ENCODE measurements around the gene KLHL29. TPM values are rescaled to one million over a fixed set of nuclear protein-coding genes. Genes with fewer than 3 reads are reported as not detected.

Gene KLHL29
- polyA plus RNA-seq, 1 of the 3 experiments (the other 2 are of a cell fraction): 4.6 TPM

- CTCF ChIA-PET: interaction anchor here (0.7 to 0.9 kb wide), 2 partner anchors 8 to 16 kb away, joined by 3 read pairs; no protein-coding TSS in a partner anchor
- H3K27ac ChIP-seq (ENCODE audit: low read depth in 2 of 2, low read length in 1 of 2): no peak overlapping the region
- no peaks in the 10 kb centered on the region for H4K20me1 ChIP-seq (ENCODE audit: insufficient read depth)
- no peak for DNase-seq
- no peaks in the 10 kb centered on the region for H3K36me3 ChIP-seq (replicated peaks in 1 of 2; ENCODE audit: control insufficient read depth in 1 of 2, insufficient read depth in 2 of 2, low read length in 1 of 2)
- peaks cover 3 to 11% of the 10 kb centered on the region in 2 experiments; a peak in 3 of 4 replicates for H3K4me1 ChIP-seq (ENCODE audit: control insufficient read depth in 1 of 2, insufficient read depth in 2 of 2, low read depth in 1 of 2, low read length in 1 of 2)
- H3K9me3 ChIP-seq: no peaks in the 10 kb centered on the region
- H3K9ac ChIP-seq: no peak overlapping the region
- 35% methylated on average over 3 of the region's 3 CpGs for WGBS (ENCODE audit: low lambda C conversion rate)
- no peaks in the 10 kb centered on the region for H3K9me2 ChIP-seq
- TF ChIP-seq FOSL2 (IDR thresholded peaks at IDR 0.05; ENCODE audit: borderline replicate concordance, low read depth): peak; percentile 70
- peak; percentile 14; the same call in 1 of the 2 replicates for TF ChIP-seq TCF12 (IDR thresholded peaks at IDR 0.05)
- TF ChIP-seq JUND (IDR thresholded peaks at IDR 0.05): peak; percentile 33; the same call in 1 of the 2 replicates
- TF ChIP-seq YY1 (IDR thresholded peaks at IDR 0.05; ENCODE audit: low read depth): no peak
- POLR2A ChIA-PET: no interaction called here
- H2AFZ ChIP-seq (ENCODE audit: low read depth): no peak overlapping the region; the same call in 1 of the 2 replicates
- H3K27me3 ChIP-seq (ENCODE audit: insufficient read depth): no peaks in the 10 kb centered on the region
- H3K4me2 ChIP-seq: no peak overlapping the region
- no peaks in the 10 kb centered on the region for H3K79me2 ChIP-seq (ENCODE audit: insufficient read depth)
- H3F3A ChIP-seq (replicated peaks; ENCODE audit: insufficient read depth): no peaks in the 10 kb centered on the region
- H3K4me3 ChIP-seq (ENCODE audit: low read depth in 2 of 2, low read length in 1 of 2): no peak overlapping the region
These were observed 17.2 kb upstream of the KLHL29 start for GRCh38 chr2:23367760-23368159.

GRCh38 chr2:23373666-23374065 lies 11.3 kb upstream of the KLHL29 start:
- TF ChIP-seq FOSL2 (IDR thresholded peaks at IDR 0.05; ENCODE audit: borderline replicate concordance, low read depth) (no peak), YY1 (IDR thresholded peaks at IDR 0.05; ENCODE audit: low read depth) (no peak), USF2 (IDR thresholded peaks at IDR 0.05; ENCODE audit: borderline replicate concordance, low read depth, low read length) (no peak), RXRA (IDR thresholded peaks at IDR 0.05; ENCODE audit: borderline replicate concordance, low read depth) (no peak), TAF1 (IDR thresholded peaks at IDR 0.05; ENCODE audit: borderline replicate concordance, low read depth, low read length) (no peak), JUND (IDR thresholded peaks at IDR 0.05) (no peak), POLR2AphosphoS5 (IDR thresholded peaks at IDR 0.05; ENCODE audit: low read depth, low read length) (no peak), RFX5 (IDR thresholded peaks at IDR 0.05; ENCODE audit: low read length) (no peak), ELF1 (IDR thresholded peaks at IDR 0.05) (no peak), GATA2 (CRISPR knock-in tag; IDR thresholded peaks at IDR 0.05) (no peak), NRF1 (IDR thresholded peaks at IDR 0.05; ENCODE audit: low read depth, low read length) (no peak), SMC3 (IDR thresholded peaks at IDR 0.05; ENCODE audit: low read depth, low read length) (no peak)
- H3K4me2 ChIP-seq: no peak overlapping the region
- no peak overlapping the region for H2AFZ ChIP-seq (ENCODE audit: low read depth)
- H3K79me2 ChIP-seq (ENCODE audit: insufficient read depth): no peaks in the 10 kb centered on the region
- no peaks in the 10 kb centered on the region for H3F3A ChIP-seq (replicated peaks; ENCODE audit: insufficient read depth)
- H3K9me3 ChIP-seq: no peaks in the 10 kb centered on the region
- H3K27ac ChIP-seq (ENCODE audit: low read depth in 2 of 2, low read length in 1 of 2): no peak overlapping the region
- H4K20me1 ChIP-seq (ENCODE audit: insufficient read depth): no peaks in the 10 kb centered on the region
- no peaks in the 10 kb centered on the region for H3K4me1 ChIP-seq (ENCODE audit: control insufficient read depth in 1 of 2, insufficient read depth in 2 of 2, low read depth in 1 of 2, low read length in 1 of 2)
- POLR2A ChIA-PET: no interaction called here
- H3K9ac ChIP-seq: no peak overlapping the region
- WGBS (ENCODE audit: low lambda C conversion rate): 70% methylated on average over 8 of the region's 8 CpGs
- no peak overlapping the region for H3K4me3 ChIP-seq (ENCODE audit: low read depth in 2 of 2, low read length in 1 of 2)
- DNase-seq: no peak
- CTCF ChIA-PET: interaction anchor here (0.8 to 2.8 kb wide), 5 partner anchors 10 to 1018 kb away, joined by 3 to 10 read pairs (median 8); no protein-coding TSS in a partner anchor
- H3K36me3 ChIP-seq (replicated peaks in 1 of 2; ENCODE audit: control insufficient read depth in 1 of 2, insufficient read depth in 2 of 2, low read length in 1 of 2): no peaks in the 10 kb centered on the region
- no peaks in the 10 kb centered on the region for H3K27me3 ChIP-seq (ENCODE audit: insufficient read depth)
- no peaks in the 10 kb centered on the region for H3K9me2 ChIP-seq

Data from SK-N-SH (cell line).